NOMO-1 treated with dmso at 0.1 percent for 144 hours (cell line): ENCODE data around the gene CYYR1.

Source experiments
- DNase-seq: peaks from one replicate; lab custom pipeline; 2025; ENCODE audit not compliant: unreplicated experiment; lab: John Stamatoyannopoulos, UW

Gene CYYR1

DNA sequence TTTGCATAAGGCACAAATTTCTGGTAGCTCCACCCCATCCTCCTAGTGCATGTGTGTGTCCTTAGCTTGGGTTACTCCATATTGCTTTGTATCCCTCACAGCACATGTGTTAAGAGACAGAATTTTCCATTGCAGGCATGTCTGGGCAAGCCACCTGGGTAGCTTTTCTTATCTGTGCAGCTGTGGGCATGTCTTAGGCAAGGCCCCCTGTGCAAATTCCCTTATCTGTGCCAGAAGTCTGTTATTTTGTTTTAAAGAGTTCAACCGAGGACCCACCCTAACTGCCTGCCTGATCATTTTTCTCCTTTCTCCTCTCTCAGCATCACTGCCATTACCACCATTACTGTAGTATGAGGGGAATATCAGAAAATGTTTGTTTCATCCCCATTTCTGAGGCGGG lies 131.9 kb downstream of the CYYR1 start:
- no peak for DNase-seq

- DNase-seq: no peak
Observed at GRCh38 chr21:26438976-26439375, 134.1 kb downstream of the CYYR1 start.

DNA sequence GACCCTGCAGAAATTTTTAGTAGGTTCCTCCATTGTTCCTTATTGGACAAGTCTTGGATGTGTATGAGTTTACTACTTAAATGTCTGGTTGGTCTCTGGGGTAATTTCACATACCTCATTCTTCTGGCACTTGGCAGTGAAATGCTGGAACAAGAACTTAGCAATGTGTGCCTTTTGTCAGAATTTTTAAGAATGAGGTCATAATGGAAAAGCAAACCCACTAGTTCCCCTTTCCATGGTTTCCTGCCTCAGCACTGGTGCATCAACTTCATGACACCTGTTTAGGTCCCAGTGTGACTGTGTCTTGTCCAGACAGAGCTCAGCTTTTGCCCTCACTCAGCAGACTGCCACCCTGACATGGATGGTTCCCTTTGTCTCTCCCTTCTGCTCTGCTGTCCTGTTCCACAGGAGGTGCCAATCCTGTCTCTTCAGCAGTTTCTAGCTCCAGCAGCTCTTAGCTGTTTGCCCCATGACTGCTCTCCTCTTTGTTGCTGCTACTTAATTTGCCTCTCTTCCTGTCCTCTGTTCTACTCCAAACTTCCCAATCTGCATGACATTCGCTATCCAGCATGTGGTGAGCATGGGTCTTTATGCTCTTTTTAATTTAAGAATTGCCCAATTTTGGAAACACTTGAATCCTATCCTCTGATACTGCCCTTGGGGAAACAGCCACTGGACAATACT lies 135.6 kb downstream of the CYYR1 start:
- no peak for DNase-seq

GRCh38 chr21:26433386-26433785 lies 139.7 kb downstream of the CYYR1 start:
- no peak for DNase-seq

- no peak for DNase-seq
Observed at GRCh38 chr21:26432410-26432809, 140.7 kb downstream of the CYYR1 start.

GRCh38 chr21:26425576-26425975 lies 147.5 kb downstream of the CYYR1 start:
- no peak for DNase-seq

- DNase-seq: no peak
Observed at GRCh38 chr21:26423511-26423910, 149.6 kb downstream of the CYYR1 start.

DNA sequence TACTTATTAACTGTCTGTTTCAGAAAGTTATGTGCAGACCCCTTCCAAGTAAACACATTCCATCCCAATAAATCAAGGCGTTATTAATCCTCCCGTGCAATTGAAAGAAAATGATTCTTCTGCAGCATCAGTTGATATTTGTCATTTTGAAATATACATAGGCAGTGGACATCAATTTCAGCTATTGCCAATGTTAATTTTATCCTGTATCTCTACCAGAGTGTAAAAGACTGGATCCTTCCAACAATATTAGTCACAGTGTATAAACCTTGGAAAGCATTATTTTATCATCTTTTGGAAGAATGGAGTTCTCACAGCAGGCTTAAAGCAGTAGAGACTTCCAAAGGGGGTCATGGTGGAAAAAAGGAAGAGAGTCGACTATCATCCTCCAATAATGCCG lies 150.4 kb downstream of the CYYR1 start:
- no peak for DNase-seq

- no peak for DNase-seq
Observed at GRCh38 chr21:26422138-26422537, 150.9 kb downstream of the CYYR1 start.

DNA sequence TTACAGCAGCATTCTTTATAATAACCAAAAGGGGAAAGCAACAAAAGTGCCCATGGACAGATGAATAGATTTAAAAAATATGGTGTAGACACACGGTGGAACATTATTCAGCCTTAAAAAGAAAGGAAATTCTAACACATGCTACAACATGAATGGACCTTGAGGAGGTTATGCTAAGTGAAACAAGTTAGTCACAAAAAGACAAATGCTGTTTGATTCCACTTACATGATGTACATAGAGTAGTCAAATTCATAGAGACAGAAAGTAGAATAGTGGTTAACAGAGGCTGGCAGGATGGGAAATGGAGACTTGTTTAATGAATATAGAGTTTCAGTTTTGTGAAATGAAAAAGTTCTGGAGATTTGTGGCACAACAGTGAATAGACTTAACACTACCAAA lies 151.4 kb downstream of the CYYR1 start:
- DNase-seq: no peak
